Panc1 (cell line): Measurements from ENCODE around the gene FBXO27. TPM values are rescaled to one million over a fixed set of nuclear protein-coding genes. Genes with fewer than 3 reads are reported as not detected.
"Not testable (repeated sequence)": the region's sequence is repeated elsewhere in the genome, so short reads cannot be mapped to it uniquely, and the experiment has no call there.

Experiments
- ATAC-seq: fragments of 200-7000 bp; cut with Tn5 transposase; 2 replicates; pipeline ENCODE4 v1.9.1; 2020; ENCODE audit warnings: mild to moderate bottlenecking, moderate library complexity
- BruUV-seq: library from RNA; stranded (reverse); fragments of 400-500 nt; replicated peaks from 2 replicates; lab custom pipeline; 2021; lab: Mats Ljungman, UMichigan
- CTCF ChIA-PET: fragments of 300-600 bp; sonication (Branson Sonifier 250); formaldehyde crosslinking; loops from one replicate; lab custom pipeline; 2022; ENCODE audit warnings: antibody characterized with exemption; lab: Charles Lee
- POLR2A ChIA-PET: fragments of 300-600 bp; sonication (Branson Sonifier 250); formaldehyde crosslinking; loops from one replicate; lab custom pipeline; 2022; ENCODE audit warnings: antibody characterized with exemption; lab: Charles Lee
- DNase-seq: peaks from one replicate; pipeline ENCODE4 v3.0.0-alpha.2; 2010; ENCODE audit warnings: low read depth, low spot score
- H3K27ac ChIP-seq: 2 replicates; pipeline ENCODE4 v1.5.1; 2011; ENCODE audit warnings: mild to moderate bottlenecking, low read length, inconsistent platforms
- H3K27me3 ChIP-seq: fragments of 200-500 bp; sonication (Bioruptor generic); 2 replicates; pipeline ENCODE4 v1.6.0; 2014; ENCODE audit warnings: low read length, inconsistent platforms; ENCODE audit not compliant: control insufficient read depth, insufficient read depth
- H3K36me3 ChIP-seq: fragments of 200-500 bp; sonication (Bioruptor generic); 2 replicates; pipeline ENCODE4 v1.5.1; 2014; ENCODE audit warnings: inconsistent platforms, mild to moderate bottlenecking, low read length, moderate library complexity; ENCODE audit not compliant: control insufficient read depth, insufficient read depth
- H3K4me1 ChIP-seq: 2 replicates; pipeline ENCODE4 v1.5.1; 2011; ENCODE audit warnings: inconsistent platforms, mild to moderate bottlenecking, low read length, moderate library complexity; ENCODE audit not compliant: control insufficient read depth, insufficient read depth
- H3K4me3 ChIP-seq, 2 experiments: 2 replicates each; pipeline ENCODE4 v1.5.1; 2011 to 2012; ENCODE audit warnings: low read depth in 2 of 2, low read length in 2 of 2, mild to moderate bottlenecking in 2 of 2, inconsistent platforms in 1 of 2, moderate library complexity in 1 of 2
- H3K9me3 ChIP-seq: fragments of 200-500 bp; sonication (Bioruptor generic); 2 replicates; pipeline ENCODE4 v1.5.1; 2014; ENCODE audit warnings: low read depth, mild to moderate bottlenecking, inconsistent platforms, low read length, moderate library complexity; ENCODE audit not compliant: control insufficient read depth, insufficient read depth
- TCF7L2 ChIP-seq: IDR thresholded peaks from 2 replicates; pipeline ENCODE4 v1.6.1; 2011; ENCODE audit warnings: mild to moderate bottlenecking, low read depth, low read length, inconsistent platforms
- in situ Hi-C: cut with HindIII; loops from 2 replicates; pipeline ENCODE4 v1.10.0; 2016; ENCODE audit warnings: low sequenced_read_pairs, low pct_unique_long_range_greater_than_20kb
- intact Hi-C: fragments of 100-400 bp; cut with micrococcal nuclease; formaldehyde crosslinking; loops from one replicate; pipeline ENCODE4 v1.10.0; 2022; ENCODE audit not compliant: unreplicated experiment
- total RNA-seq: library from RNA; stranded (reverse); gene quantifications from one replicate; pipeline ENCODE4 v1.2.1, GENCODE V29; 2021; ENCODE audit not compliant: unreplicated experiment
- TF ChIP-seq, protein P1 (sequence below), 2 experiments: IDR thresholded peaks; 2 replicates each; pipeline ENCODE4 v1.6.1; 2011 to 2012; ENCODE audit warnings: low read depth in 2 of 2, control low read depth in 1 of 2, low read length in 1 of 2, mild to moderate bottlenecking in 1 of 2, moderate library complexity in 1 of 2; ENCODE audit not compliant: insufficient read depth in 1 of 2

FBXO27 gene
- total RNA-seq, 1 experiment from 2014 or later: 443 TPM

DNA sequence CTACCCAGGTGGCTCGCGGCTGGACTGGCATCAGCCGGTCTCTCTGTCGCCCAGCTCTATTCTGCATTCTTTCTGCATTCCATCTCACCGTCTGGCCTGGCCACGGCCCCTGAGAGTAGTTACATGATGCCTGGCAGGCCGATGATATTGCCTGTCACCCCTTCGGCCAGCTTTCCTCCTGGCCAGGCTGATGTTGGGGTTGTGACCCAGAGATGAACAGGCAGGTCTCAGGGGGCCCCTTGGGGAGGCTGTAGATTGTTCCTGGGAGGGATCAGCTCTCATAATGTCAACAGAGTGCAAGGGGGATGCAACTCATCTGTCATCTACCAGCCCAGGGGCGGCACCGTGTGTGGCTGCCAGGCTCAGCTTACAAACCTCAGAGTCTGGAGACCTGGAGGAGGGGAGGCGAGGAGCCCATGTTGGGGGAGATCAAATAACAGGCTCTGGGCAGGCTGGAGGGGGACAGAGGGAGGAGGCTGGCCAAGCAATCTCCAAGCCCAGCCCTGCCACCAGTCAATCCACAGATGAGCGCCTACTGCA is 43.2 kb downstream of the FBXO27 start:
- Histone ChIP-seq H3K36me3 (no peaks in the 10 kb centered on the region), H3K4me1 (peaks cover 14% of the 10 kb centered on the region), H3K27me3 (no peaks in the 10 kb centered on the region), H3K27ac (peak overlapping the region; percentile 2), H3K4me3 (no peak overlapping the region), H3K9me3 (no peaks in the 10 kb centered on the region)
- ChIA-PET CTCF (interaction anchor here (0.6 to 4.8 kb wide), 9 partner anchors 9 to 1228 kb away, joined by 3 to 36 read pairs (median 4); partner anchors contain the start of gene FBXO17), POLR2A (interaction anchor here (0.6 to 1.2 kb wide), 6 partner anchors 8 to 791 kb away, joined by 3 to 6 read pairs (median 3); partner anchors contain the start of gene FBXO17)
- intact Hi-C loops: no loop called here
- no TSS peak for BruUV-seq
- in situ Hi-C loops: loop anchor here (25.0 kb wide), 1 partner anchor 948 kb away; the partner anchor contains the start of gene FCGBP
- DNase-seq: no peak
- no peak for TF ChIP-seq TCF7L2
- TF ChIP-seq, protein P1, sequence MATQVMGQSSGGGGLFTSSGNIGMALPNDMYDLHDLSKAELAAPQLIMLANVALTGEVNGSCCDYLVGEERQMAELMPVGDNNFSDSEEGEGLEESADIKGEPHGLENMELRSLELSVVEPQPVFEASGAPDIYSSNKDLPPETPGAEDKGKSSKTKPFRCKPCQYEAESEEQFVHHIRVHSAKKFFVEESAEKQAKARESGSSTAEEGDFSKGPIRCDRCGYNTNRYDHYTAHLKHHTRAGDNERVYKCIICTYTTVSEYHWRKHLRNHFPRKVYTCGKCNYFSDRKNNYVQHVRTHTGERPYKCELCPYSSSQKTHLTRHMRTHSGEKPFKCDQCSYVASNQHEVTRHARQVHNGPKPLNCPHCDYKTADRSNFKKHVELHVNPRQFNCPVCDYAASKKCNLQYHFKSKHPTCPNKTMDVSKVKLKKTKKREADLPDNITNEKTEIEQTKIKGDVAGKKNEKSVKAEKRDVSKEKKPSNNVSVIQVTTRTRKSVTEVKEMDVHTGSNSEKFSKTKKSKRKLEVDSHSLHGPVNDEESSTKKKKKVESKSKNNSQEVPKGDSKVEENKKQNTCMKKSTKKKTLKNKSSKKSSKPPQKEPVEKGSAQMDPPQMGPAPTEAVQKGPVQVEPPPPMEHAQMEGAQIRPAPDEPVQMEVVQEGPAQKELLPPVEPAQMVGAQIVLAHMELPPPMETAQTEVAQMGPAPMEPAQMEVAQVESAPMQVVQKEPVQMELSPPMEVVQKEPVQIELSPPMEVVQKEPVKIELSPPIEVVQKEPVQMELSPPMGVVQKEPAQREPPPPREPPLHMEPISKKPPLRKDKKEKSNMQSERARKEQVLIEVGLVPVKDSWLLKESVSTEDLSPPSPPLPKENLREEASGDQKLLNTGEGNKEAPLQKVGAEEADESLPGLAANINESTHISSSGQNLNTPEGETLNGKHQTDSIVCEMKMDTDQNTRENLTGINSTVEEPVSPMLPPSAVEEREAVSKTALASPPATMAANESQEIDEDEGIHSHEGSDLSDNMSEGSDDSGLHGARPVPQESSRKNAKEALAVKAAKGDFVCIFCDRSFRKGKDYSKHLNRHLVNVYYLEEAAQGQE (IDR thresholded peaks at IDR 0.05; ENCODE audit: insufficient read depth in 1 of 2, low read depth in 2 of 2, low read length in 1 of 2): 0 out of 4 replicates have a peak, but pooled peaks of 1 of the 2 experiments have one; percentile 32
- peak; percentile 80 for ATAC-seq

DNA sequence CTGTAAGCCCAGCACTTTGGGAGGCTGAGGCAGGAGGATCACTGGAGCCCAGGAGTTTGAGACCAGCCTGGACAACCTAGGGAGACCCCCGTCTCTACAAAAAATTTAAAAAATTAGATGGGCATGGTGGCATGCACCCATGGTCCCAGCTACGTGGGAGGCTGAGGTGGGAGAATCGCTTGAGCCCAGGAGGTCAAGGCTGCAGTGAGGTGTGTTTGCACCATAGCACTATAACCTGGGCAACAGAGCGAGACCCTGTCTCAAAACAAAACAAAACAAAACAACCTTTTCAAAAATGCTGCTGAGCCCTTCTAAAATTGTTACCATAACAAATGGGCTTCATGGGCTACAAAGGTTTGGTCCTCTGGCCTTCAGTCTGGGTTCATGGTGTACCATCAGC is 43.7 kb downstream of the FBXO27 start:
- ChIA-PET POLR2A (interaction anchor here (0.6 to 1.2 kb wide), 8 partner anchors 9 to 977 kb away, joined by 3 to 15 read pairs (median 4); partner anchors contain the start of gene FBXO17), CTCF (interaction anchor here (0.6 to 4.8 kb wide), 8 partner anchors 9 to 68 kb away, joined by 3 to 36 read pairs (median 4); partner anchors contain the start of gene FBXO17)
- peaks cover 14% of the 10 kb centered on the region for H3K4me1 ChIP-seq
- H3K36me3 ChIP-seq, intact Hi-C loops, DNase-seq, H3K27me3 ChIP-seq, BruUV-seq, H3K4me3 ChIP-seq, H3K9me3 ChIP-seq: not testable (repeated sequence)
- in situ Hi-C loops: loop anchor here (25.0 kb wide), 1 partner anchor 949 kb away; the partner anchor contains the start of gene FCGBP
- ATAC-seq: peak; percentile 3
- H3K27ac ChIP-seq: peak overlapping the region; percentile 2; the same call in 1 of the 2 replicates

DNA sequence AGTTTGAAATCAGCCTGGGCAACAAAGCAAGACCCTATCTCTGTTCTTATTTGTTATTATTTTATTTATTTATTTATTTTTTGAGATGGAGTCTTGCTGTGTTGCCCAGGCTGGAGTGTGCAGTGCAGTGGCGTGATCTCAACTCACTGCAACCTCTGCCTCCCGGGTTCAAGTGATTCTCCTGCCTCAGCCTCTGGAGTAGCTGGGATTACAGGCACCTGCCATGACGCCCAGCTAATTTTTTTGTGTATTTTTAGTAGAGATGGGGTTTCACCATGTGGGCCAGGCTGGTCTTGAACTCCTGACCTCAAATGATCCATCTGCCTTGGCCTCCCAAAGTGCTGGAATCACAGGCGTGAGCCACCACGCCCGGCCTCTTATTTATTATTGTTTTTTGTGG is 44.6 kb downstream of the FBXO27 start:
- H3K27me3 ChIP-seq, H3K36me3 ChIP-seq, H3K9me3 ChIP-seq, H3K4me3 ChIP-seq, BruUV-seq, H3K27ac ChIP-seq, DNase-seq, ATAC-seq, intact Hi-C loops: not testable (repeated sequence)
- peaks cover 14% of the 10 kb centered on the region for H3K4me1 ChIP-seq
- in situ Hi-C loops: loop anchor here (25.0 kb wide), 1 partner anchor 950 kb away; the partner anchor contains the start of gene FCGBP
- ChIA-PET POLR2A (interaction anchor here (1.2 kb wide), 1 partner anchor 12 kb away, joined by 3 read pairs; the partner anchor contains the start of gene FBXO17), CTCF (interaction anchor here (0.6 to 4.8 kb wide), 2 partner anchors 12 to 777 kb away, joined by 4 to 36 read pairs; partner anchors contain the start of gene FBXO17)
